GM12875 (cell line): ENCODE results near the gene BLMH.

Experiments
- H3K4me3 ChIP-seq: one replicate; pipeline ENCODE4 v1.5.1; 2011; ENCODE audit warnings: low read depth, low read length, control low read depth
- TF ChIP-seq, protein P1 (sequence below): IDR thresholded peaks from 2 replicates; pipeline ENCODE4 v1.5.1; 2011; ENCODE audit warnings: low read depth, mild to moderate bottlenecking, control low read depth, inconsistent platforms, low read length, moderate library complexity, borderline replicate concordance; ENCODE audit not compliant: insufficient read depth

BLMH gene

GRCh38 chr17:30243568-30243967, 48.2 kb downstream of the BLMH start:
- no peak overlapping the region for H3K4me3 ChIP-seq
- TF ChIP-seq, protein P1, sequence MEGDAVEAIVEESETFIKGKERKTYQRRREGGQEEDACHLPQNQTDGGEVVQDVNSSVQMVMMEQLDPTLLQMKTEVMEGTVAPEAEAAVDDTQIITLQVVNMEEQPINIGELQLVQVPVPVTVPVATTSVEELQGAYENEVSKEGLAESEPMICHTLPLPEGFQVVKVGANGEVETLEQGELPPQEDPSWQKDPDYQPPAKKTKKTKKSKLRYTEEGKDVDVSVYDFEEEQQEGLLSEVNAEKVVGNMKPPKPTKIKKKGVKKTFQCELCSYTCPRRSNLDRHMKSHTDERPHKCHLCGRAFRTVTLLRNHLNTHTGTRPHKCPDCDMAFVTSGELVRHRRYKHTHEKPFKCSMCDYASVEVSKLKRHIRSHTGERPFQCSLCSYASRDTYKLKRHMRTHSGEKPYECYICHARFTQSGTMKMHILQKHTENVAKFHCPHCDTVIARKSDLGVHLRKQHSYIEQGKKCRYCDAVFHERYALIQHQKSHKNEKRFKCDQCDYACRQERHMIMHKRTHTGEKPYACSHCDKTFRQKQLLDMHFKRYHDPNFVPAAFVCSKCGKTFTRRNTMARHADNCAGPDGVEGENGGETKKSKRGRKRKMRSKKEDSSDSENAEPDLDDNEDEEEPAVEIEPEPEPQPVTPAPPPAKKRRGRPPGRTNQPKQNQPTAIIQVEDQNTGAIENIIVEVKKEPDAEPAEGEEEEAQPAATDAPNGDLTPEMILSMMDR, result no peak

DNA sequence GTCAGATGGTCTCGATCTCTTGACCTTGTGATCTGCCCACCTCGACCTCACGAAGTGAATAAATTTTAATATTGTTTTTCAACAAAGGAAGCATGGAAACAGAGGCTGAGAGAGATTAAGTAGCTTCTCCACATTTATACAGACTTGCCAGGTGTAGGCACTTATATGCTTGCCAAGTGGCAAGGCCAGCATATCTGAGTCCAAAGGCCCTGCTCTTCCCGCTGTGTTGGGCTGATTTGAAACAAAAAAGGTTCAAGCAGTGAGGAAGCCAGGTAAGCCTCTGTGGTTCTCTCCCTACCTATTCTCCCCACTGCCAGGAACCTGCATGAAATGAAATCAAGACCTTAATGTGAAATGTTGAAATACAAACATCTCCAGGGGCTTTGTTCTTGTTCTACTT, 48.7 kb downstream of the BLMH start:
- TF ChIP-seq, protein P1, result no peak
- H3K4me3 ChIP-seq, result no peak overlapping the region

DNA sequence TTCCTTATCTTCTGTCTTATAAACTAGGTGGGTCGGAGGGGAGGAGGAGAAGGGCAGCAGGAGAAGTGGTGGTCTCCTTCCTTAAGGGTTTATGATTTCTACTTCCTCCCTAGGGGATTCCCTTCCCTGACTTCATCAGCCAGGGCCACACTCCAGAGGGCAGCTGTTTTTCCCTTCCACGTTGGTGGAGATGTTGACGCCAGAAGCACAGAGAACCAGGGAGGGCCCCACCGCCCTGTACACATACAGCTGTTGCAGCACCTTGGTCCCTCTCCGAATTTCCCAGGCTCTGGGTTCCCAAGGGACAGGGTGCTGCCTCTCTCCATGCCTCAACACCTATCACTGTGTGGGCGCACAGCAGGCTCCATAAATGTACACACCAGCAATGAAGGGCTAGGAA, 50.7 kb downstream of the BLMH start:
- no peak overlapping the region for H3K4me3 ChIP-seq
- TF ChIP-seq, protein P1, result no peak

DNA sequence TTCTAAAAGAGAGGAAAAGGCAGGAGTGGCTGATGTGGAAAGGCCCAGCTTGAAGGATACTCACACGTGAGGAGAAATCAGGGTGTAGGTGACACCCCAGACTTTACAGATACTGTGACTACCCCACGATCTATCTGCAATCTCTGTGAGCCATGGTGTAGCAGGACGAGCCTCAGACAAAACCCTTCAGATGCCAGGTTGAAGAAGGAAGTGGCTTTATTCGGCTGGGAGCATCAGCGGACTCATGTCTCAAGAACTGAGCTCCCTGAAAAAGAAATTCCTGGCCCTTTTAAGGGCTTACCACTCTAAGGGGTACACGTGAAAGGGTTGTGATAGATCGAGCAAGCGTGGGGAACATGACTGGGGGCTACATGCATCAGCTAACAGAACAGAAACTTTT, 51.6 kb downstream of the BLMH start:
- no peak overlapping the region for H3K4me3 ChIP-seq
- TF ChIP-seq, protein P1, result no peak

GRCh38 chr17:30239089-30239462, 52.7 kb downstream of the BLMH start:
- TF ChIP-seq, protein P1, result no peak
- H3K4me3 ChIP-seq, result no peak overlapping the region

GRCh38 chr17:30238387-30239088, 53.2 kb downstream of the BLMH start:
- no peak overlapping the region for H3K4me3 ChIP-seq
- TF ChIP-seq, protein P1, result no peak

GRCh38 chr17:30238003-30238344, 53.8 kb downstream of the BLMH start:
- TF ChIP-seq, protein P1, result no peak
- no peak overlapping the region for H3K4me3 ChIP-seq
